Stomach smooth muscle (tissue), 2 donors: ENCODE data around the gene TMC6.

Source experiments
- H3K27ac ChIP-seq: one replicate; pipeline ENCODE4 v1.7.0; 2013; ENCODE audit warnings: mild to moderate bottlenecking, low read length, inconsistent platforms
- H3K27me3 ChIP-seq, 2 donors: one replicate each; pipeline ENCODE4 v1.7.0; 2013; ENCODE audit warnings: low read length in 2 of 2; ENCODE audit not compliant: insufficient read depth in 2 of 2, control insufficient read depth in 1 of 2
- H3K36me3 ChIP-seq, 2 donors: one replicate each; pipeline ENCODE4 v1.7.0; 2013; ENCODE audit warnings: low read length in 2 of 2; ENCODE audit not compliant: control insufficient read depth in 2 of 2, insufficient read depth in 2 of 2
- H3K4me1 ChIP-seq: one replicate; pipeline ENCODE4 v1.7.0; 2013; ENCODE audit warnings: low read length; ENCODE audit not compliant: control insufficient read depth, insufficient read depth
- H3K4me3 ChIP-seq, 2 donors: one replicate each; pipeline ENCODE4 v1.7.0; 2013; ENCODE audit warnings: low read length in 2 of 2
- H3K9ac ChIP-seq, 2 donors: one replicate each; pipeline ENCODE4 v1.7.0; 2013; ENCODE audit warnings: low read length in 2 of 2, mild to moderate bottlenecking in 1 of 2
- H3K9me3 ChIP-seq, 2 donors: one replicate each; pipeline ENCODE4 v1.7.0; 2013; ENCODE audit warnings: low read length in 2 of 2; ENCODE audit not compliant: control insufficient read depth in 2 of 2
- donor health status: healthy.
- donor health status: Pancreatic carcinoma.

TMC6 gene

GRCh38 chr17:78151514-78152008 lies 23.0 kb upstream of the TMC6 start:
- H3K36me3 ChIP-seq = no peaks in the 10 kb centered on the region
- no peak overlapping the region for H3K9ac ChIP-seq
- no peaks in the 10 kb centered on the region for H3K4me1 ChIP-seq
- H3K4me3 ChIP-seq = no peak overlapping the region
- no peaks in the 10 kb centered on the region for H3K27me3 ChIP-seq
- H3K9me3 ChIP-seq = no peaks in the 10 kb centered on the region
- H3K27ac ChIP-seq = no peak overlapping the region

- Histone ChIP-seq H3K27ac (no peak overlapping the region), H3K4me1 (peaks cover 21% of the 10 kb centered on the region), H3K9me3 (no peaks in the 10 kb centered on the region), H3K36me3 (no peaks in the 10 kb centered on the region), H3K27me3 (no peaks in the 10 kb centered on the region), H3K4me3 (no peak overlapping the region), H3K9ac (no peak overlapping the region)
These were observed 19.9 kb upstream of the TMC6 start for GRCh38 chr17:78148286-78149016.

DNA sequence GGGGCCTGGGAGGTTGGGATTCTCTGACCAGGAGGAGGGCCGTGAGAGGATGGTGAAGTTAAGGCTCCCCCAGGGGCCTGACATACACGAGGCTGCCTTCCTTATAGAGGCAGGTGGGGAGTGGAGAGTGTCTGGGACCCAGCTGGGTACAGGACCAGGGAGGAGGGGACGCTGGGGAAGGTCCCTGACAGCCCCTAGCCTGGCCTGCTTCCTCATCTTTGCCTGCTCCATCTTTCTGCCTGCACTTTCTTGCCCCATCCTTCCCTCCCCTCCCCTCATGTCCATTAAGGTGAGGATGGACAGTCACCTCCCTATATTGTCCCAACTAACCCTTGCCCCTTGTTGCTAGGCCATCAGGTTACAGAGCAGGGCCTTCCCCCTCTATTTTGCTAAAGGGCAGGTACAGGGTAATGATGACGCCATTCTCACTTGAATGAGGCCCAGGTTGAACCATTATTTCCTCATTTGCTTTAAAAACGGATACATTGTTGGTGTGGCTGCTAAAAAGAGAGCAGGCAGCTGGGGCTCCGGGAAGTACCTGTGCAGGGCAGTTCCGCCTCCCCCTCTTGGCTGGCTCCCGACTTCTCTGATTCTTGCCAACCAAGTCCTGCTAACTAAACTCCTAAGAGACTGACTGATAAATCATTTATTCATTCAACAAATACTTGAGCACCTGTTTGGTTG lies 18.9 kb upstream of the TMC6 start:
- no peaks in the 10 kb centered on the region for H3K36me3 ChIP-seq
- peaks cover 21% of the 10 kb centered on the region for H3K4me1 ChIP-seq
- no peaks in the 10 kb centered on the region for H3K9me3 ChIP-seq
- no peak overlapping the region for H3K27ac ChIP-seq
- H3K4me3 ChIP-seq = no peak overlapping the region
- H3K27me3 ChIP-seq = no peaks in the 10 kb centered on the region
- no peak overlapping the region for H3K9ac ChIP-seq

- no peaks in the 10 kb centered on the region for H3K9me3 ChIP-seq
- H3K4me1 ChIP-seq = peaks cover 22% of the 10 kb centered on the region
- H3K27ac ChIP-seq = no peak overlapping the region
- H3K9ac ChIP-seq = no peak overlapping the region
- no peak overlapping the region for H3K4me3 ChIP-seq
- H3K36me3 ChIP-seq = no peaks in the 10 kb centered on the region
- no peaks in the 10 kb centered on the region for H3K27me3 ChIP-seq
These were observed 18.3 kb upstream of the TMC6 start for GRCh38 chr17:78146881-78147280.

- Histone ChIP-seq H3K27ac (no peak overlapping the region), H3K4me3 (no peak overlapping the region), H3K36me3 (no peaks in the 10 kb centered on the region), H3K9ac (no peak overlapping the region), H3K9me3 (no peaks in the 10 kb centered on the region), H3K27me3 (peaks cover 0 to 1% of the 10 kb centered on the region in 2 donors), H3K4me1 (peaks cover 26% of the 10 kb centered on the region)
These were observed 17.9 kb upstream of the TMC6 start for GRCh38 chr17:78146471-78146869.

DNA sequence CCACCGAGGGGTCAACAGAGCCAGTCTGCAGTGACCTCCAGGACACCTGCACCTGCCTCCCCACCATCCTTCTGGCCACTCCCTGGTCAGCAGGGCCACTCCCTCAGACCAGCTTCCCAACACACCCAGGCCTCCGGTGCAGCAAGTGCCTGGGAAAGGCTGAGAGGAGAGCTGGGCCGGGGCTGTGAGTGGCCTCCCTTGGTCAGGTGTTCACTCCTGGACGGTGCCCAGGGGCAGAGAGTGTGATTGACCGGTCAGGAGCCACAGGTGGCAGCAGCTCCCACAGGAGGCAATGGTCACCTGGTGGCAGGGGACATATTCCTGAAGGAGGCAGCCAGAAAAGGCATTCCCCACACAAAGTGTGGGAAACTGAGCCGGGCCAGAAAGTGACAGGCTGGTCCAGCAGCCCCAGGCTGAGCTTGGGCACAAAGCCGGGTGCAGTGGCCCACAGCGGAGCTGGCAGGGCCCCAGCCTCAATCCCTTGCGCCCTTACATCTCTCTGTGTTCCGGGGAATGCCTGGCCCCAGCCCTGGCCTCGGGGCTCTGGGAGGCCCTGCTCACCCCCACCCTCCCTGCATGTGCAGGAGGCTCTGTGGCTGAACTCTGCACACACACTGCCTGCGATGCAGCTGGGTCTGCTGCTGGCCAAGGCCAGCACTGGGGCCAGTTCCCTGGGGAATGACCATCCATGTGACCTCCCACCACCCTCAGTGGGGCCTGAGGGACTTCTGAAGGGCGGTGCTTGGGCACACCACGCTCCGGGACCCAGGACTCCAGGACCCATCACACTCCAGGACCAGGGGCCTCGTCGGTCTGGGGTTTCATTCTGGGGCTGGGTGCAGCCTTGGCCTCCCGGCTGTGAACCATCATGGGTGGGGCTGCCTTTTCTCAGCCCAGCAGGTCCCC lies 16.4 kb upstream of the TMC6 start:
- Histone ChIP-seq H3K9ac (peak overlapping the region in 1 of 2 donors; percentile 33), H3K9me3 (no peaks in the 10 kb centered on the region), H3K27ac (no peak overlapping the region)

DNA sequence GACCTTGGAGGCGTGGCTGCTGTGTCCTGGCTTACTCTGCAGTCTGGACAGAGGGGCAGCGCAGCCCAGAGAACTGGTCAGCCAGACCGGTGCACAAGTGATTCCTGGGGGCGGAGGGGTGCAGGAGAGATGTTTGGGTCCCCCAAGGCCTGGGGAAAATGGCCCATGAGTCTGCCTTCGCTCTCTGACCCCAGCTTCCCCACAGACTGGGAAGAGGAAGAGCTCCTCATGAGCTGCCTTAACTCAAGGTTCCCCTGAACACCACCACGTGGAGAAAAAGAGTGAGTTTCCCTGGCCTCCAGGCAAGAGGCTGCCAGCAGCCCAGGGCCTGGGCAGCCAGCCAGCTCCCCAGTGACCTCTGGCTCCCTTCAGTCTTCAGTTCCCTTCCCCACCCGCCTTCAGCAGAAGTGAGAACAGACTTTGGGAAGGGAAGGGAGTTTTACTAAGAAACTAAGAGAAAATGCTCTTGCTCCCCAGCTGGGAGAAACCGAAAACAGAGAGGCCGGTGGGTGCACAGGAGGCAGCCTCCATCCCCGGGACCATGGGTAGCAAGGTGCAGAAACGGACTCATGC lies 15.7 kb upstream of the TMC6 start:
- peak overlapping the region in 1 of 2 donors; percentile 33 for H3K9ac ChIP-seq
- H3K36me3 ChIP-seq = no peaks in the 10 kb centered on the region
- H3K27ac ChIP-seq = no peak overlapping the region
- H3K4me3 ChIP-seq = peak overlapping the region in 1 of 2 donors; percentile 44
- H3K4me1 ChIP-seq = peaks cover 28% of the 10 kb centered on the region
- H3K27me3 ChIP-seq = peaks cover 0 to 4% of the 10 kb centered on the region in 2 donors
- no peaks in the 10 kb centered on the region for H3K9me3 ChIP-seq

More for the DNA sequence above, 16.4 kb upstream of the TMC6 start:
- H3K4me1 ChIP-seq = peaks cover 28% of the 10 kb centered on the region
- H3K27me3 ChIP-seq = peaks cover 0 to 4% of the 10 kb centered on the region in 2 donors
- H3K36me3 ChIP-seq = no peaks in the 10 kb centered on the region
- H3K4me3 ChIP-seq = peak overlapping the region in 1 of 2 donors; percentile 44

- peaks cover 28% of the 10 kb centered on the region for H3K4me1 ChIP-seq
- no peak overlapping the region for H3K4me3 ChIP-seq
- no peaks in the 10 kb centered on the region for H3K36me3 ChIP-seq
- H3K27me3 ChIP-seq = peaks cover 0 to 4% of the 10 kb centered on the region in 2 donors
- no peak overlapping the region for H3K9ac ChIP-seq
- H3K27ac ChIP-seq = no peak overlapping the region
- no peaks in the 10 kb centered on the region for H3K9me3 ChIP-seq
These were observed 14.9 kb upstream of the TMC6 start for GRCh38 chr17:78143214-78144146.

GRCh38 chr17:78142119-78142861 lies 13.7 kb upstream of the TMC6 start:
- H3K4me1 ChIP-seq = peaks cover 28% of the 10 kb centered on the region
- no peak overlapping the region for H3K9ac ChIP-seq
- H3K4me3 ChIP-seq = no peak overlapping the region
- no peaks in the 10 kb centered on the region for H3K9me3 ChIP-seq
- H3K27me3 ChIP-seq = peaks cover 0 to 4% of the 10 kb centered on the region in 2 donors
- H3K27ac ChIP-seq = no peak overlapping the region
- H3K36me3 ChIP-seq = no peaks in the 10 kb centered on the region
